Neural cell (in vitro differentiated cells): ENCODE data around the gene FOXO4.

ENCODE experiments used
- CTCF ChIP-seq: fragments of 450-650 bp; IDR thresholded peaks from 2 replicates; pipeline ENCODE4 v1.5.1; 2014; ENCODE audit warnings: antibody characterized with exemption, mild to moderate bottlenecking, moderate library complexity; ENCODE audit not compliant: poor library complexity, severe bottlenecking
- EP300 ChIP-seq: fragments of 450-650 bp; conservative IDR thresholded peaks from 2 replicates; pipeline ENCODE4 v1.6.1; 2014; ENCODE audit warnings: antibody characterized with exemption, mild to moderate bottlenecking, moderate library complexity; ENCODE audit not compliant: poor library complexity, severe bottlenecking
- EZH2 ChIP-seq: fragments of 200-600, 300-800 bp; shearing (Covaris generic), sonication (generic); IDR thresholded peaks from 2 replicates; pipeline ENCODE4 v1.6.1; 2014; ENCODE audit warnings: antibody characterized with exemption, low read length, borderline replicate concordance, mild to moderate bottlenecking; ENCODE audit not compliant: insufficient read depth, poor library complexity, severe bottlenecking
- REST ChIP-seq: IDR thresholded peaks from 2 replicates; pipeline ENCODE4 v1.6.1; 2012; ENCODE audit warnings: borderline replicate concordance
- TAF1 ChIP-seq: IDR thresholded peaks from 2 replicates; pipeline ENCODE4 v1.6.1; 2012; ENCODE audit warnings: low read depth

- TF ChIP-seq CTCF = no peak
- TF ChIP-seq EZH2 = no peak
- no peak for TF ChIP-seq REST
- TF ChIP-seq EP300 = no peak
- TF ChIP-seq TAF1 = no peak
Measured at GRCh38 chrX:71100581-71101505, 5.2 kb downstream of the FOXO4 start.
